A549 (cell line): ENCODE measurements around the gene PRR15L. TPM values are rescaled to one million over a fixed set of nuclear protein-coding genes. Genes with fewer than 3 reads are reported as not detected.
"Not testable (repeated sequence)": the region's sequence is repeated elsewhere in the genome, so short reads cannot be mapped to it uniquely, and the experiment has no call there.

Source experiments
- ATAC-seq, 2 experiments: fragments of 200-7000 bp in 1 of 2; fragments of >200 bp in 1 of 2; cut with Nextera tagmentation in 1 of 2; cut with Tn5 transposase in 1 of 2; 3 replicates each; pipeline versions ENCODE4 v1.8.0 to v1.9.1; 2018 to 2020; ENCODE audit warnings: mild to moderate bottlenecking in 1 of 2, moderate library complexity in 1 of 2
- CTCF ChIA-PET: fragments of 300-600 bp; sonication (Branson Sonifier 250); formaldehyde crosslinking; extraction: SDS; loops from one replicate; lab custom pipeline; 2021; ENCODE audit warnings: antibody characterized with exemption, inconsistent platforms; lab: Yijun Ruan, JAX
- POLR2A ChIA-PET: fragments of 350-600 bp; formaldehyde crosslinking; extraction: SDS; loops from one replicate; lab custom pipeline; 2021; ENCODE audit warnings: antibody characterized with exemption, inconsistent platforms; lab: Yijun Ruan, JAX
- DNase-seq, 2 experiments: peaks; one replicate each; pipeline versions ENCODE4 v3.0.0 to v3.0.0-alpha.2; 2011 to 2016; ENCODE audit warnings: low read depth in 1 of 2, low spot score in 1 of 2
- FAIRE-seq: peaks from 2 replicates; lab custom pipeline; 2011; peaks lifted over from hg19 to GRCh38; lab: Jason Lieb, UNC
- H3K27ac ChIP-seq, 2 experiments: fragments of >200 bp; sonication (Bioruptor Twin); formaldehyde crosslinking; 3 replicates each; pipeline ENCODE4 v1.5.1; 2016 to 2017
- H3K4me1 ChIP-seq: fragments of >200 bp; sonication (Bioruptor Twin); formaldehyde crosslinking; 3 replicates; pipeline ENCODE4 v1.6.1; 2016
- H3K4me2 ChIP-seq: fragments of >200 bp; sonication (Bioruptor Twin); formaldehyde crosslinking; 3 replicates; pipeline ENCODE4 v1.6.1; 2016
- H3K4me3 ChIP-seq: fragments of >200 bp; sonication (Bioruptor Twin); formaldehyde crosslinking; 3 replicates; pipeline ENCODE4 v1.5.1; 2016
- H3K9me3 ChIP-seq: fragments of >200 bp; sonication (Bioruptor Twin); formaldehyde crosslinking; 3 replicates; pipeline ENCODE4 v1.6.1; 2016
- CEBPB ChIP-seq, 2 experiments: fragments of >200 bp in 1 of 2; sonication (Bioruptor Twin) in 1 of 2; formaldehyde crosslinking in 1 of 2; IDR thresholded peaks; 2 replicates each; pipeline ENCODE4 v1.6.1; 2012 to 2016
- CHD4 ChIP-seq: fragments of 200-600 bp; sonication (generic); IDR thresholded peaks from 2 replicates; pipeline ENCODE4 v1.6.1; 2016; ENCODE audit warnings: antibody characterized with exemption, mild to moderate bottlenecking, borderline replicate concordance
- CTCF ChIP-seq: fragments of >200 bp; sonication (Bioruptor Twin); formaldehyde crosslinking; IDR thresholded peaks from 3 replicates; pipeline ENCODE4 v1.5.1; 2016
- EHMT2 ChIP-seq: fragments of 200-600 bp; sonication (generic); IDR thresholded peaks from 2 replicates; pipeline ENCODE4 v1.6.1; 2016; ENCODE audit warnings: antibody characterized with exemption, low read depth, mild to moderate bottlenecking, moderate library complexity
- ELK1 ChIP-seq: fragments of 150-350 bp; IDR thresholded peaks from 2 replicates; pipeline ENCODE4 v1.6.1; 2014; ENCODE audit warnings: low read depth, mild to moderate bottlenecking, low read length
- HOXA7 ChIP-seq: fragments of 250-450 bp; sonication (Bioruptor Pico); IDR thresholded peaks from 2 replicates; pipeline ENCODE4 v1.5.0; 2020; ENCODE audit warnings: mild to moderate bottlenecking, moderate library complexity
- MAFK ChIP-seq: fragments of 450-650 bp; IDR thresholded peaks from 2 replicates; pipeline ENCODE4 v1.6.1; 2014; ENCODE audit not compliant: partially characterized antibody
- NPAS2 ChIP-seq: fragments of 250-450 bp; sonication (Bioruptor Pico); IDR thresholded peaks from 2 replicates; pipeline ENCODE4 v1.8.0; 2022; ENCODE audit warnings: mild to moderate bottlenecking, moderate library complexity, borderline replicate concordance
- POLR2A ChIP-seq: IDR thresholded peaks from 2 replicates; pipeline ENCODE4 v1.6.1; 2012; ENCODE audit warnings: mild to moderate bottlenecking, low read length
- POLR2AphosphoS2 ChIP-seq: conservative IDR thresholded peaks from 2 replicates; pipeline ENCODE4 v1.6.1; 2012; ENCODE audit warnings: low read length, improper control_type of control experiment, inconsistent platforms
- RARB ChIP-seq: fragments of 250-450 bp; sonication (Bioruptor Pico); IDR thresholded peaks from 2 replicates; pipeline ENCODE4 v1.8.0; 2021; ENCODE audit warnings: mild to moderate bottlenecking, moderate library complexity
- RCOR1 ChIP-seq: fragments of 150-350 bp; IDR thresholded peaks from 2 replicates; pipeline ENCODE4 v1.6.1; 2014; ENCODE audit warnings: antibody characterized with exemption, low read length, low read depth
- RNF2 ChIP-seq: fragments of 200-600 bp; sonication (generic); IDR thresholded peaks from 2 replicates; pipeline ENCODE4 v1.6.1; 2016; ENCODE audit warnings: low read depth, mild to moderate bottlenecking, antibody characterized with exemption, moderate library complexity, borderline replicate concordance
- SMC3 ChIP-seq: fragments of >200 bp; sonication (Bioruptor Twin); formaldehyde crosslinking; IDR thresholded peaks from 3 replicates; pipeline ENCODE4 v1.6.1; 2018; ENCODE audit warnings: inconsistent platforms
- WGBS: methylation state at CpG from one replicate; pipeline ENCODE4 v1.1.6; 2017; ENCODE audit errors: missing lambda C conversion rate; 5-methylcytosine and 5-hydroxymethylcytosine counted together
- polyA plus RNA-seq, 4 experiments: library from polyadenylated mRNA; depleted of rRNA in 3 of 4; stranded (reverse); fragments of >200 nt; fragmentation: RNase III in 1 of 4; extraction: RNeasy Plus Mini Kit Qiagen cat#74134 plus additional on column Dnase treatment in 1 of 4; gene quantifications; 2 replicates in 3 of 4; 3 replicates in 1 of 4; pipeline ENCODE4 v1.2.3, GENCODE V29; 2011 to 2017

The PRR15L gene
- polyA plus RNA-seq, 2 of the 4 experiments (the other 2 are of a cell fraction): 1.6 to 2.2 TPM

- Histone ChIP-seq H3K27ac (no peak overlapping the region), H3K4me2 (no peak overlapping the region), H3K4me3 (no peak overlapping the region), H3K9me3 (no peaks in the 10 kb centered on the region), H3K4me1 (no peaks in the 10 kb centered on the region)
- ATAC-seq: no peak
- WGBS: 96% methylated on average over 3 of the region's 3 CpGs
- ChIA-PET POLR2A (interaction anchor here (0.6 kb wide), 1 partner anchor 11 kb away, joined by 3 read pairs; no protein-coding TSS in a partner anchor), CTCF (interaction anchor here (0.7 to 21.7 kb wide), 8 partner anchors 20 to 143 kb away, joined by 3 to 320 read pairs (median 4); partner anchors contain the start of genes CDK5RAP3, PNPO and SCRN2)
- FAIRE-seq: no peak
- DNase-seq: no peak
- TF ChIP-seq MAFK (peak; percentile 94), POLR2AphosphoS2 (no peak)
Measured at GRCh38 chr17:47925678-47925988, 32.0 kb downstream of the PRR15L start.

- CTCF ChIA-PET: interaction anchor here (0.8 to 21.7 kb wide), 6 partner anchors 8 to 93 kb away, joined by 3 to 320 read pairs (median 6); partner anchors contain the start of genes CDK5RAP3 and PNPO
- ATAC-seq: no peak; a peak in 1 of 6 replicates
- H3K4me2 ChIP-seq: no peak overlapping the region
Measured at GRCh38 chr17:47924785-47925677, 32.7 kb downstream of the PRR15L start.

GRCh38 chr17:47919889-47920288 lies 37.8 kb downstream of the PRR15L start:
- H3K4me1 ChIP-seq, DNase-seq, H3K9me3 ChIP-seq, FAIRE-seq, H3K4me2 ChIP-seq, H3K4me3 ChIP-seq, H3K27ac ChIP-seq, ATAC-seq: not testable (repeated sequence)
- ChIA-PET POLR2A (interaction anchor here (0.9 kb wide), 1 partner anchor 24 kb away, joined by 3 read pairs; the partner anchor contains the start of gene SP2), CTCF (interaction anchor here (0.9 to 2.7 kb wide), 6 partner anchors 14 to 99 kb away, joined by 3 to 12 read pairs (median 4); no protein-coding TSS in a partner anchor)
- WGBS: 93% methylated on average over 14 of the region's 14 CpGs

More at GRCh38 chr17:47924785-47925677, 32.7 kb downstream of the PRR15L start:
- DNase-seq: no peak
- Histone ChIP-seq H3K27ac (no peak overlapping the region), H3K9me3 (no peaks in the 10 kb centered on the region), H3K4me3 (no peak overlapping the region), H3K4me1 (no peaks in the 10 kb centered on the region)
- FAIRE-seq: no peak
- WGBS: 88% methylated on average over 22 of the region's 23 CpGs
- TF ChIP-seq CHD4 (no peak), POLR2A (0 out of 2 replicates have a peak, but pooled peaks have one; percentile 16)
- POLR2A ChIA-PET: interaction anchor here (0.6 kb wide), 1 partner anchor 12 kb away, joined by 3 read pairs; no protein-coding TSS in a partner anchor

GRCh38 chr17:47918991-47919390 lies 38.7 kb downstream of the PRR15L start:
- H3K27ac ChIP-seq: no peak overlapping the region
- DNase-seq: no peak
- no peak overlapping the region for H3K4me3 ChIP-seq
- TF ChIP-seq SMC3: no peak
- TF ChIP-seq RCOR1: no peak
- TF ChIP-seq CEBPB (IDR thresholded peaks at IDR 0.05): no peak
- no peak for TF ChIP-seq HOXA7 (CRISPR knock-in tag)
- TF ChIP-seq RNF2: no peak
- no peak for TF ChIP-seq CTCF
- no peak for TF ChIP-seq ELK1
- TF ChIP-seq NPAS2: no peak
- no peak for TF ChIP-seq EHMT2
- no peak for TF ChIP-seq RARB (CRISPR knock-in tag)
- ChIA-PET POLR2A (interaction anchor here (0.6 to 1.0 kb wide), 2 partner anchors 23 to 37 kb away, joined by 3 read pairs; partner anchors contain the start of gene SP2), CTCF (interaction anchor here (0.8 to 2.7 kb wide), 9 partner anchors 11 to 99 kb away, joined by 3 to 12 read pairs (median 4); no protein-coding TSS in a partner anchor)
- no peaks in the 10 kb centered on the region for H3K4me1 ChIP-seq
- WGBS: 78% methylated on average over 2 of the region's 2 CpGs
- no peak overlapping the region for H3K4me2 ChIP-seq
- no peak for FAIRE-seq
- H3K9me3 ChIP-seq: no peaks in the 10 kb centered on the region
- no peak for ATAC-seq
